Stomach (tissue), 9 donors: ENCODE measurements around the gene RAB6B. TPM values are rescaled to one million over a fixed set of nuclear protein-coding genes. Genes with fewer than 3 reads are reported as not detected.

Source experiments
- DNase-seq, 2 donors: peaks; one replicate each; pipeline versions ENCODE4 v3.0.0 to v3.0.0-alpha.2; 2013 to 2019
- H3K27ac ChIP-seq, 5 donors: fragments of 200-600 bp in 4 of 5; sonication (generic) in 4 of 5; one replicate each; pipeline ENCODE4 v1.5.1; 2013 to 2019; ENCODE audit warnings: mild to moderate bottlenecking in 1 of 5, moderate library complexity in 1 of 5
- H3K27me3 ChIP-seq, 3 donors: fragments of 200-600 bp; sonication (generic); one replicate each; pipeline ENCODE4 v1.5.1; 2017 to 2019; ENCODE audit warnings: mixed run types in 1 of 3
- H3K36me3 ChIP-seq, 4 donors: fragments of 200-600 bp; sonication (generic); 1 replicate in 3 of 4; 2 replicates in 1 of 4; pipeline ENCODE4 v1.5.1; 2016 to 2019
- H3K4me1 ChIP-seq, 4 donors: fragments of 200-600 bp; sonication (generic); one replicate each; pipeline ENCODE4 v1.5.1; 2016 to 2019
- H3K4me3 ChIP-seq, 4 donors: fragments of 200-600 bp; sonication (generic) in 3 of 4; one replicate each; pipeline ENCODE4 v1.5.1; 2016 to 2019; ENCODE audit warnings: mild to moderate bottlenecking in 1 of 4
- H3K9me3 ChIP-seq, 4 donors: fragments of 200-600 bp; sonication (generic); one replicate each; pipeline ENCODE4 v1.5.1; 2016 to 2019
- CTCF ChIP-seq, 7 experiments: fragments of 450-650 bp in 4 of 7; fragments of 200-600 bp in 3 of 7; sonication (generic) in 3 of 7; IDR thresholded peaks; one replicate each; pipeline ENCODE4 v1.5.1; 2016 to 2019; ENCODE audit warnings: antibody characterized with exemption in 7 of 7, control low read depth in 2 of 7, mild to moderate bottlenecking in 1 of 7
- EP300 ChIP-seq: sonication (generic); formaldehyde crosslinking; IDR thresholded peaks from one replicate; pipeline ENCODE4 v1.6.1; 2017; ENCODE audit warnings: antibody characterized with exemption
- POLR2A ChIP-seq, 4 donors: fragments of 450-650 bp; IDR thresholded peaks; one replicate each; pipeline ENCODE4 v1.6.1; 2016; ENCODE audit warnings: antibody characterized with exemption in 4 of 4, control low read depth in 2 of 4, mild to moderate bottlenecking in 1 of 4, moderate library complexity in 1 of 4
- POLR2AphosphoS5 ChIP-seq, 3 donors: sonication (generic); formaldehyde crosslinking; IDR thresholded peaks; one replicate each; pipeline ENCODE4 v1.6.1; 2016; ENCODE audit warnings: antibody characterized with exemption in 3 of 3
- WGBS, 5 donors: extraction: QIAGEN DNeasy Blood & Tissue Kit in 3 of 5; methylation state at CpG; one replicate each; pipeline versions ENCODE4 v1.1.5 to v1.1.7; 2013 to 2018; 5-methylcytosine and 5-hydroxymethylcytosine counted together
- intact Hi-C: fragments of 100-400 bp; cut with DNase I; formaldehyde crosslinking; loops from one replicate; pipeline ENCODE4 v1.15.1; 2023; ENCODE audit warnings: low total_unique reads
- polyA plus RNA-seq, 3 donors: library from polyadenylated mRNA; stranded (reverse); fragments of 200-250 nt; gene quantifications; one replicate each; pipeline ENCODE4 v1.2.3, GENCODE V29; 2013
- total RNA-seq, 5 donors: library from RNA; depleted of rRNA; stranded (reverse); fragments of >200 nt; gene quantifications; one replicate each; pipeline versions ENCODE4 v1.1.0 to v1.2.3, GENCODE V29; 2014 to 2016
- donor health status: healthy with polysubstance abuse.
- donor health status: Bipolar disorder and iron deficiency.
- donor health status: healthy.

The RAB6B gene
- total and polyA plus RNA-seq, 8 donors, result 0.58 to 7.5 (median 1.9) TPM

DNA sequence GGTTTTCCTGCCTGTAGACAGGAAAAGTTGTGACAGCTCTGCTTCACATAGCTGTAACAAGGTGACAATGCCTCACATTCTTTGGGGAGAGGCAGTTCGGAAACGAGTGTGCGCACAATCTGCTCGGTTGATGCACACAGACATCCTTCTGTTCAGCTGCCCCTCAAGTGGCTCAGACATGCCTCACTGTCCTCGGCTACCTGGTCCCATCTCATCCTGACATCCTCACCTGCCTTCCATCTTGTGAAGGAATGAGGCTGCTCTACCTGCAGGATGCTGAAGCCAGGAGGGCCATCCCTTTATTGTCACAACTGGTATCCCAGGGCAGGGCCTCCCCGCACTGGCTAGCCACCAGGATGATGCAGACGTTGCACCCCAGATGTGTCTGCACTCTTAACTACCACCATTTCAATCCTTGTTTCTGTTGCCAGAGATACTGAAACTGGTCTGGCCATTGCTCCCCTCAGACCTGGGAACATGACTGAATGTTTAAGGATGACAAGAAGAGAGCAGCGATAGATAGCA, 70.7 kb downstream of the RAB6B start:
- intact Hi-C loops, result loop anchor here (5.0 kb wide), 1 partner anchor 102 kb away; no protein-coding TSS in a partner anchor
- H3K4me1 ChIP-seq, result peaks cover 0 to 9% (median 4%) of the 10 kb centered on the region in 4 donors
- H3K36me3 ChIP-seq, result peaks cover 9 to 64% (median 57%) of the 10 kb centered on the region in 4 donors
- H3K9me3 ChIP-seq, result no peaks in the 10 kb centered on the region
- DNase-seq, result no peak
- no peak overlapping the region for H3K4me3 ChIP-seq
- 81 to 90% (median 88%) methylated on average over 8 of the region's 8 CpGs for WGBS, 5 donors
- no peaks in the 10 kb centered on the region for H3K27me3 ChIP-seq
- no peak overlapping the region for H3K27ac ChIP-seq
- TF ChIP-seq CTCF (IDR thresholded peaks at IDR 0.05) (no peak), POLR2AphosphoS5 (IDR thresholded peaks at IDR 0.05) (no peak)

DNA sequence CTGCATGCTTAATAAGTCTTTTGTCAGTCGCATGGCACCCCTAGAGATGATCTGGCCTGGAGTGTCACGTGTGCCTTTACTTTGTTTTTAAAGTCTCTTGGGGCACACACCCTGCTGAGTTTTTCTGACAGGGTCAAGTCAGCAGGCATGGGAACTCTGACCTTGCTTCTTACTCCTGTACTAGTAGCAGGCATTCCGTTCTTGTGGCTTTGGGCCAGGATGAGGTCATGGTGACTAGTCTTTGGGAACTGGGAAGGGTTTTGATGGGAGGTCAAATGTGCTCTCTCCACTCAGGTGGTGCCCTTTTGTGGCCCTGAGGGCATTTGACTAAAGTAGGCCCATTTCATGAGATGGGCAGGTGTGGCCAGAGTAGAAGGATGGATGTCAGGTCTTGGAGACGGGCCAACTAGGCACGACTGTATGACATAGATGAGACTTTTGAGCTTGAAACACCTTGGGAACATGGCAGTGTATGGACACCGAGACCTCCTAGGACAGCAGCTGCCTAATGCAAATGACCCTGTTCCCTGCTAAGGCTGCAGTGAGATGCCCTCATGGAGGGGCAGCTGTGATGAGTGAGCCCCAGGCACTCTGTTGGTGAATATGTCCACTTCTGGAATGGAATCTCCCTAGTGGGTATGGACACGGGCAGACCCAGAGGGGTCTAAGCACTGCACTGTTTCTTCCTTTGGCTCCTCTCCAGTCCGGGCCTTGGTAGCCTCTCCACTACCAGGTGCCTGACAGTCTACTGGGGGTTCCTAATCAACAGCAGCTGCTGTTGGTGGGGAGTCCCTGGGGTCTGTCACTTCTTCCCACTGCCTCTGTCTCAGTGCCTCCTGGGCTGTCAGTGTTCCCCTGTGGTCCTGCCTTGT, 73.7 kb downstream of the RAB6B start:
- intact Hi-C loops, result loop anchor here (5.0 kb wide), 1 partner anchor 105 kb away; no protein-coding TSS in a partner anchor
- peaks cover 17 to 86% (median 82%) of the 10 kb centered on the region in 4 donors for H3K36me3 ChIP-seq
- peaks cover 0 to 9% (median 4%) of the 10 kb centered on the region in 4 donors for H3K4me1 ChIP-seq
- peak; percentile 61 to 88 for DNase-seq
- H3K27me3 ChIP-seq, result no peaks in the 10 kb centered on the region
- no peaks in the 10 kb centered on the region for H3K9me3 ChIP-seq
- H3K27ac ChIP-seq, result no peak overlapping the region
- H3K4me3 ChIP-seq, result no peak overlapping the region
- TF ChIP-seq EP300 (no peak), CTCF (IDR thresholded peaks at IDR 0.05) (peak in 1 of 7 experiments; percentile 21)
- 82 to 92% (median 83%) methylated on average over 5 to 8 of the region's 8 CpGs for WGBS, 5 donors

GRCh38 chr3:133820889-133821675, 74.6 kb downstream of the RAB6B start:
- WGBS, 5 donors, result 85 to 95% (median 90%) methylated on average over 3 of the region's 3 CpGs
- H3K27ac ChIP-seq, result no peak overlapping the region
- no peaks in the 10 kb centered on the region for H3K9me3 ChIP-seq
- H3K27me3 ChIP-seq, result no peaks in the 10 kb centered on the region
- DNase-seq, result no peak
- no peak overlapping the region for H3K4me3 ChIP-seq
- peaks cover 0 to 9% (median 4%) of the 10 kb centered on the region in 4 donors for H3K4me1 ChIP-seq
- TF ChIP-seq EP300, result no peak
- no peak for TF ChIP-seq CTCF (IDR thresholded peaks at IDR 0.05)
- TF ChIP-seq POLR2A (IDR thresholded peaks at IDR 0.05), result no peak
- TF ChIP-seq POLR2AphosphoS5 (IDR thresholded peaks at IDR 0.05), result no peak
- peaks cover 20 to 93% (median 91%) of the 10 kb centered on the region in 4 donors for H3K36me3 ChIP-seq
- intact Hi-C loops, result loop anchor here (5.0 kb wide), 1 partner anchor 106 kb away; no protein-coding TSS in a partner anchor

DNA sequence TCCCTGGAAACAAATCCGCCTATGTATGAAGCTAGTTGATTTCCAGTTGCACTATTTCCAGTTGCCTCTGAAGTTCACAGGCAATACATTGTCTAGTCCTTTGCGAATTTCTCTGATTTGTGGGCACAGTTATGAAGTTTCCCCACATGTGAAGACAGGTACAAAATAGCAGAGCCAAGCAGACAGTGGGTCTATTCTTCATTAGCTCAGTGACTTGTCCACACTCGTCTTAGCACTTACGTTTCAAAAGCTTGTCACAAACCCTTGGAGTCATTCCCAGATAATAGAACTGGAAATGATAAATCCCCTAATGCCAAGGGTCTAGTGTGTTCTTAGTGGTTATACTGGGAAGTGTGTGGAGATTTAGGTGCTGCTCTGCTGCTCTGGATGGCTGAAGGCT, 75.6 kb downstream of the RAB6B start:
- TF ChIP-seq EP300, result no peak
- no peak overlapping the region for H3K4me3 ChIP-seq
- peaks cover 20 to 97% (median 92%) of the 10 kb centered on the region in 4 donors for H3K36me3 ChIP-seq
- H3K27me3 ChIP-seq, result no peaks in the 10 kb centered on the region
- intact Hi-C loops, result loop anchor here (5.0 kb wide), 1 partner anchor 107 kb away; no protein-coding TSS in a partner anchor
- no peaks in the 10 kb centered on the region for H3K9me3 ChIP-seq
- DNase-seq, result no peak
- peaks cover 0 to 9% (median 4%) of the 10 kb centered on the region in 4 donors for H3K4me1 ChIP-seq
- 80 to 94% (median 91%) methylated on average over 4 of the region's 4 CpGs for WGBS, 5 donors
- H3K27ac ChIP-seq, result no peak overlapping the region
